CD14-positive monocyte (primary cell): ENCODE data around the gene FRY. TPM values are rescaled to one million over a fixed set of nuclear protein-coding genes. Genes with fewer than 3 reads are reported as not detected.
A peak's percentile ranks its signal among the peaks of the same experiment; 100 is the strongest.

Source experiments
- DNase-seq, 3 donors: peaks; one replicate each; pipeline ENCODE4 v3.0.0-alpha.2; 2011 to 2022
- H2AFZ ChIP-seq: 2 replicates; pipeline ENCODE4 v1.6.0; 2012; ENCODE audit warnings: mild to moderate bottlenecking, low read depth, low read length, inconsistent platforms; ENCODE audit not compliant: insufficient read depth, poor library complexity, severe bottlenecking
- H3K27ac ChIP-seq, 2 donors: 1 replicate in 1 of 2; 2 replicates in 1 of 2; pipeline ENCODE4 v1.5.1; 2012 to 2013; ENCODE audit warnings: low read length in 2 of 2, control low read depth in 1 of 2, inconsistent platforms in 1 of 2, low read depth in 1 of 2, mild to moderate bottlenecking in 1 of 2
- H3K27me3 ChIP-seq, 2 donors: one replicate each; pipeline versions ENCODE4 v1.6.0 to v1.6.1; 2011 to 2013; ENCODE audit warnings: low read length in 2 of 2; ENCODE audit not compliant: control insufficient read depth in 2 of 2, insufficient read depth in 2 of 2
- H3K36me3 ChIP-seq, 2 donors: replicated peaks in 1 of 2; 1 replicate in 1 of 2; 2 replicates in 1 of 2; pipeline versions ENCODE4 v1.5.1 to v1.6.1; 2012 to 2013; ENCODE audit warnings: low read length in 2 of 2, control low read depth in 1 of 2, inconsistent platforms in 1 of 2, mild to moderate bottlenecking in 1 of 2; ENCODE audit not compliant: insufficient read depth in 2 of 2, control insufficient read depth in 1 of 2
- H3K4me1 ChIP-seq, 2 donors: 1 replicate in 1 of 2; 2 replicates in 1 of 2; pipeline versions ENCODE4 v1.5.1 to v1.6.1; 2012 to 2013; ENCODE audit warnings: low read length in 2 of 2, control low read depth in 1 of 2, inconsistent platforms in 1 of 2, mild to moderate bottlenecking in 1 of 2, moderate library complexity in 1 of 2; ENCODE audit not compliant: insufficient read depth in 2 of 2, control insufficient read depth in 1 of 2
- H3K4me2 ChIP-seq: replicated peaks from 2 replicates; pipeline ENCODE3; 2012; ENCODE audit warnings: low read length, moderate library complexity, mild to moderate bottlenecking; ENCODE audit not compliant: poor library complexity, severe bottlenecking; ENCODE audit errors: extremely low read depth
- H3K4me3 ChIP-seq, 3 experiments: fragments of 200-600 bp in 1 of 3; sonication (generic) in 1 of 3; replicated peaks in 1 of 3; 1 replicate in 2 of 3; 2 replicates in 1 of 3; pipeline ENCODE4 v1.5.1; 2011 to 2013; ENCODE audit warnings: low read length in 3 of 3, mild to moderate bottlenecking in 3 of 3, control low read depth in 2 of 3, low read depth in 2 of 3, inconsistent platforms in 1 of 3, moderate library complexity in 1 of 3
- H3K79me2 ChIP-seq: 2 replicates; pipeline ENCODE4 v1.6.0; 2012; ENCODE audit warnings: mild to moderate bottlenecking, control low read depth, inconsistent platforms, low read length, moderate library complexity; ENCODE audit not compliant: insufficient read depth
- H3K9ac ChIP-seq: 2 replicates; pipeline ENCODE4 v1.6.0; 2017; ENCODE audit warnings: low read length, mild to moderate bottlenecking; ENCODE audit not compliant: insufficient read depth, poor library complexity, severe bottlenecking
- H3K9me3 ChIP-seq, 2 donors: replicated peaks in 1 of 2; 1 replicate in 1 of 2; 2 replicates in 1 of 2; pipeline versions ENCODE4 v1.5.1 to v1.6.1; 2012 to 2013; ENCODE audit warnings: low read length in 2 of 2, control low read depth in 1 of 2; ENCODE audit not compliant: control insufficient read depth in 1 of 2, insufficient read depth in 1 of 2
- H4K20me1 ChIP-seq: 2 replicates; pipeline ENCODE4 v1.6.0; 2012; ENCODE audit warnings: mild to moderate bottlenecking, low read length, control low read depth, moderate library complexity; ENCODE audit not compliant: insufficient read depth
- H3K27ac Mint-ChIP-seq, 7 donors: one replicate each; pipeline ENCODE4 v1.8.0; 2020; ENCODE audit warnings: mild to moderate bottlenecking in 7 of 7, mixed read lengths in 7 of 7, moderate library complexity in 6 of 7, inconsistent platforms in 2 of 7
- H3K27me3 Mint-ChIP-seq, 3 donors: one replicate each; pipeline ENCODE4 v1.8.0; 2021 to 2022; ENCODE audit warnings: low read depth in 3 of 3, mild to moderate bottlenecking in 3 of 3, mixed read lengths in 3 of 3, moderate library complexity in 3 of 3, inconsistent platforms in 1 of 3
- H3K36me3 Mint-ChIP-seq, 2 donors: one replicate each; pipeline ENCODE4 v1.8.0; 2020; ENCODE audit warnings: mixed read lengths in 2 of 2, inconsistent platforms in 1 of 2, mild to moderate bottlenecking in 1 of 2
- H3K4me1 Mint-ChIP-seq: one replicate; pipeline ENCODE4 v1.8.0; 2020; ENCODE audit warnings: mild to moderate bottlenecking, mixed read lengths
- H3K4me3 Mint-ChIP-seq, 2 donors: one replicate each; pipeline ENCODE4 v1.8.0; 2020; ENCODE audit warnings: mild to moderate bottlenecking in 2 of 2, mixed read lengths in 2 of 2, moderate library complexity in 1 of 2
- H3K9me3 Mint-ChIP-seq, 7 donors: one replicate each; pipeline ENCODE4 v1.8.0; 2020 to 2022; ENCODE audit warnings: mixed read lengths in 7 of 7, mild to moderate bottlenecking in 6 of 7, moderate library complexity in 6 of 7, inconsistent platforms in 2 of 7
- WGBS: methylation state at CpG from one replicate; pipeline ENCODE4 v1.1.5; 2013; ENCODE audit warnings: missing lambda C conversion rate; ENCODE audit not compliant: insufficient coverage; 5-methylcytosine and 5-hydroxymethylcytosine counted together
- intact Hi-C, 2 donors: fragments of 100-400 bp; cut with micrococcal nuclease; formaldehyde crosslinking; loops; one replicate each; pipeline versions ENCODE4 v1.15.0 to v1.15.1; 2023
- polyA plus RNA-seq, 3 donors: library from polyadenylated mRNA; depleted of rRNA in 1 of 3; unstranded in 2 of 3; stranded (reverse) in 1 of 3; fragments of 300-500 nt in 2 of 3; fragments of >200 nt in 1 of 3; fragmentation: Illumina TruSeq in 2 of 3; gene quantifications; 1 replicate in 2 of 3; 2 replicates in 1 of 3; pipeline ENCODE4 v1.2.3, GENCODE V29; 2012 to 2021
- TF ChIP-seq, protein P1 (sequence below): fragments of 200-600 bp; IDR thresholded peaks from one replicate; pipeline ENCODE4 v1.8.0; 2022; ENCODE audit warnings: antibody characterized with exemption, mild to moderate bottlenecking

FRY gene
- polyA plus RNA-seq, 3 donors: 3.9 to 31.8 (median 5.0) TPM

DNA sequence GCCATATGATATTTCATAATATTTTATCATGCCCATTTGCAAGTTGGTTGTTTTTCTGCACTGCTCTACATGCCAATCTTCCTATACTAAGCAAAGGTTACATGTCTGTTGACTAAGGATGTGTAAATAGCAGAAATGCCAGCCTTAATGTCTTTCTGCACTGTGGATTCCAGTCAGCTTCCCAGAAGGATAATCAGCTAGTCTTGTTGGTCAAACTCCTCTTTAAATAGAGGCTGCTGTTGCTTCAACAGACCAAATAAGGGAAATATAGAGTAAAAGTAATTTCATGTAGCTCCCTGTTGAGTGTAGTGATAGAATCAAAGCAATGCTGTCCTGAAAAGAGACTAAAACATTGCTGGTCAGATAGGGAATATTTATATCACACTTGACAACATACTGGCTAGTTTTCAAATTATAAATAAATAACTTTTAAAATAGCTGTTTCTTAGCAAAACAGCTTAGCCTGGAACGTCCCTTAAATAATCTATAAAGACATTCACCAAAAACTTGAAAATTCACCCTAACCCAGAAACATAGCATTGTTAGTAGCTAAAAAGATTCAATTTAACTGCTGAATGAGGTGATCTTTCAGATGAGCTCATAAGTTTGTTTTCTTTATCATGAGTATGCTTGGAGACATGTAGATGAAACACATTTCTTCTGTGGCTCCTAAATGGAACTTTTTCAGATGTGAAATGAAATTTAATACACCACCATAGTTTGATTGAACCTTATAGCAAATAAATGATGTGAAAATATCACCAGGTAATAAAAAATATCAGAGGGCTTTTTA is 56.6 kb downstream of the FRY start:
- Mint-ChIP-seq H3K27me3 (no peaks in the 10 kb centered on the region), H3K4me1 (peaks cover 9% of the 10 kb centered on the region), H3K9me3 (no peaks in the 10 kb centered on the region), H3K36me3 (peaks cover 54 to 77% of the 10 kb centered on the region in 2 donors), H3K27ac (no peak overlapping the region), H3K4me3 (no peak overlapping the region)
- Histone ChIP-seq H3K4me3 (no peak overlapping the region), H3K36me3 (peaks cover 21 to 67% of the 10 kb centered on the region in 2 donors), H3K4me1 (peaks cover 4 to 8% of the 10 kb centered on the region in 2 donors), H3K27me3 (no peaks in the 10 kb centered on the region), H3K79me2 (peaks cover 39% of the 10 kb centered on the region), H3K27ac (no peak overlapping the region), H3K9ac (no peak overlapping the region), H3K4me2 (no peak overlapping the region), H4K20me1 (peaks cover 14% of the 10 kb centered on the region), H3K9me3 (no peaks in the 10 kb centered on the region), H2AFZ (no peak overlapping the region)
- whole genome bisulfite sequencing: no CpG with 5 or more reads among the region's 1 CpG
- no peak for DNase-seq
- intact Hi-C loops: no loop called here
- TF ChIP-seq, protein P1, sequence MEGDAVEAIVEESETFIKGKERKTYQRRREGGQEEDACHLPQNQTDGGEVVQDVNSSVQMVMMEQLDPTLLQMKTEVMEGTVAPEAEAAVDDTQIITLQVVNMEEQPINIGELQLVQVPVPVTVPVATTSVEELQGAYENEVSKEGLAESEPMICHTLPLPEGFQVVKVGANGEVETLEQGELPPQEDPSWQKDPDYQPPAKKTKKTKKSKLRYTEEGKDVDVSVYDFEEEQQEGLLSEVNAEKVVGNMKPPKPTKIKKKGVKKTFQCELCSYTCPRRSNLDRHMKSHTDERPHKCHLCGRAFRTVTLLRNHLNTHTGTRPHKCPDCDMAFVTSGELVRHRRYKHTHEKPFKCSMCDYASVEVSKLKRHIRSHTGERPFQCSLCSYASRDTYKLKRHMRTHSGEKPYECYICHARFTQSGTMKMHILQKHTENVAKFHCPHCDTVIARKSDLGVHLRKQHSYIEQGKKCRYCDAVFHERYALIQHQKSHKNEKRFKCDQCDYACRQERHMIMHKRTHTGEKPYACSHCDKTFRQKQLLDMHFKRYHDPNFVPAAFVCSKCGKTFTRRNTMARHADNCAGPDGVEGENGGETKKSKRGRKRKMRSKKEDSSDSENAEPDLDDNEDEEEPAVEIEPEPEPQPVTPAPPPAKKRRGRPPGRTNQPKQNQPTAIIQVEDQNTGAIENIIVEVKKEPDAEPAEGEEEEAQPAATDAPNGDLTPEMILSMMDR: no peak

DNA sequence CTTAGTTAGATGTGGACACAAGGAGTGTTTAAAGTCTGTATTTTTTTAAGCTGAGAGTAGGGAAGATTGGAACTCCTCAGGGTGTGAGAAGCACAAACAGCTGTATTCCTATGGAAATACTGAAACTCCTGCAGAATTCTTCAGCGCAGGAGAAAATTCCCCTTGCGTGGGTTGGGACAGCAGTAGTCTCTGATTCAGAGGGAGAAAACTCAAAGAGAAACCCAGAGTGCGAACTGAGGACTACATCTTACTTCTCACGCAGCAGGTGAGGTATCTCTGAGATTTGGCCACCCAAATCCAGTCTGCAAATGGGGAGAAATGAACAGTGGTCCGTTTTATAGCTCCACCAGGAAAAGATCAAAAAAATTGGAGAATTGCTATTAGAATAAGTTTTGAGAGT is 60.9 kb downstream of the FRY start:
- 100% methylated on average over 1 of the region's 5 CpGs for WGBS
- DNase-seq: no peak
- H3K36me3 Mint-ChIP-seq: peaks cover 21 to 53% of the 10 kb centered on the region in 2 donors

More for the DNA sequence above, 60.9 kb downstream of the FRY start:
- Mint-ChIP-seq H3K9me3 (no peaks in the 10 kb centered on the region), H3K4me1 (peaks cover 7% of the 10 kb centered on the region), H3K27ac (peak overlapping the region in 1 of 7 donors; percentile 5), H3K4me3 (no peak overlapping the region), H3K27me3 (no peaks in the 10 kb centered on the region)
- Histone ChIP-seq H2AFZ (no peak overlapping the region), H3K27me3 (no peaks in the 10 kb centered on the region), H3K4me1 (peaks cover 4 to 8% of the 10 kb centered on the region in 2 donors), H3K27ac (no peak overlapping the region), H3K79me2 (peaks cover 62% of the 10 kb centered on the region), H3K9ac (no peak overlapping the region), H3K4me3 (no peak overlapping the region), H3K36me3 (peaks cover 0 to 29% of the 10 kb centered on the region in 2 donors), H4K20me1 (no peaks in the 10 kb centered on the region), H3K9me3 (no peaks in the 10 kb centered on the region), H3K4me2 (no peak overlapping the region)
- intact Hi-C loops: no loop called here
- TF ChIP-seq, protein P1: no peak
